Measurements from ENCODE around the gene LARP1.
"Not testable (repeated sequence)": the region's sequence is repeated elsewhere in the genome, so short reads cannot be mapped to it uniquely, and the experiment has no call there.

LARP1 gene

DNA sequence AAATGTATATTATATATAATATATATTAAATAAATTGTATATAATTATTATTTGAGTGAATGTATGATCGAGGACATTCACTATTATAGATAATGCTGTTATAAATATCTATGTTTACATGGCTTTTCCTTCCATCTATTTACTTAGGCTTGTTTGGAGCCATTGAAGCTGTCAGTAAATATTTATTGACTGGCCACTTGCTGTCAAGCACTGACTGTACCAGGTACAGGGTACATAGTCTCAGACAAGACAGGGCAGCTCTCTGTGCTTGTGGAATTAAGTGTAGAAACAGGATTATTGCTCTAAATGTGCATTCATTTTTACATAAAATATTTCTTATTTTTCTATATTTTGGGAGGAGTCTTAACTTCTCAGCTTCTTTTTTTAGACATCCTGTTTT, 78.9 kb downstream of the LARP1 start:
- H3K27me3 ChIP-seq (ENCODE audit: low read length) = no peaks in the 10 kb centered on the region
- H3K4me3 ChIP-seq (ENCODE audit: insufficient read depth, low read length, poor library complexity, severe bottlenecking) = no peak overlapping the region
- no peaks in the 10 kb centered on the region for H3K9me3 ChIP-seq (ENCODE audit: insufficient read depth, low read length)
- H3K9ac ChIP-seq (ENCODE audit: low read length) = no peak overlapping the region
- H3K79me2 ChIP-seq (ENCODE audit: insufficient read depth, low read length) = no peaks in the 10 kb centered on the region
- no peaks in the 10 kb centered on the region for H4K20me1 ChIP-seq (ENCODE audit: low read depth, low read length)
- 0 out of 2 replicates have a peak, but pooled peaks cover 2% of the 10 kb centered on the region for H3F3A ChIP-seq (ENCODE audit: insufficient read depth)
- H2AFZ ChIP-seq (ENCODE audit: low read depth, low read length, severe bottlenecking) = no peak overlapping the region
- H3K4me2 ChIP-seq (ENCODE audit: low read depth, low read length, poor library complexity, severe bottlenecking) = no peak overlapping the region
- peaks cover 5% of the 10 kb centered on the region; the same call in 1 of the 2 replicates for H3K36me3 ChIP-seq (ENCODE audit: low read length)
- H3K27ac ChIP-seq (ENCODE audit: low read depth, low read length) = no peak overlapping the region
- no peak for TF ChIP-seq EZH2phosphoT487 (conservative IDR thresholded peaks at IDR 0.05; ENCODE audit: low read length)
- TF ChIP-seq, protein P1, sequence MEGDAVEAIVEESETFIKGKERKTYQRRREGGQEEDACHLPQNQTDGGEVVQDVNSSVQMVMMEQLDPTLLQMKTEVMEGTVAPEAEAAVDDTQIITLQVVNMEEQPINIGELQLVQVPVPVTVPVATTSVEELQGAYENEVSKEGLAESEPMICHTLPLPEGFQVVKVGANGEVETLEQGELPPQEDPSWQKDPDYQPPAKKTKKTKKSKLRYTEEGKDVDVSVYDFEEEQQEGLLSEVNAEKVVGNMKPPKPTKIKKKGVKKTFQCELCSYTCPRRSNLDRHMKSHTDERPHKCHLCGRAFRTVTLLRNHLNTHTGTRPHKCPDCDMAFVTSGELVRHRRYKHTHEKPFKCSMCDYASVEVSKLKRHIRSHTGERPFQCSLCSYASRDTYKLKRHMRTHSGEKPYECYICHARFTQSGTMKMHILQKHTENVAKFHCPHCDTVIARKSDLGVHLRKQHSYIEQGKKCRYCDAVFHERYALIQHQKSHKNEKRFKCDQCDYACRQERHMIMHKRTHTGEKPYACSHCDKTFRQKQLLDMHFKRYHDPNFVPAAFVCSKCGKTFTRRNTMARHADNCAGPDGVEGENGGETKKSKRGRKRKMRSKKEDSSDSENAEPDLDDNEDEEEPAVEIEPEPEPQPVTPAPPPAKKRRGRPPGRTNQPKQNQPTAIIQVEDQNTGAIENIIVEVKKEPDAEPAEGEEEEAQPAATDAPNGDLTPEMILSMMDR (IDR thresholded peaks at IDR 0.05; ENCODE audit: insufficient read depth, low read length, poor library complexity, severe bottlenecking) = no peak
- no peaks in the 10 kb centered on the region for H3K9me2 ChIP-seq (replicated peaks; ENCODE audit: insufficient read depth, low read length)

DNA sequence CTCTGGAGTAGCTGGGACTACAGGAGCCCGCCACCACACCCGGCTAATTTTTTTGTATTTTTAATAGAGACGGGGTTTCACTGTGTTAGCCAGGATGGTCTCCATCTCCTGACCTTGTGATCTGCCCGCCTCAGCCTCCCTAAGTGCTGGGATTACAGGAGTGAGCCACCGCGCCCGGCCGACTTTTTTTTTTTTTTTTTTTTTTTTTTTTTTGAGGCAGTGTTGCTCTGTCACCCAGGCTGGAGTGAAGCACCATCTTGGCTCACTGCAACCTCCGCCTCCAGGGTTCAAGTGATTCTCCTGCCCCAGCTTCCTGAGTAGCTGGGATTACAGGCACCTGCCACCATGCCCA, 80.5 kb downstream of the LARP1 start:
- H3K9me2 ChIP-seq (replicated peaks; ENCODE audit: insufficient read depth, low read length); H3K9me3 ChIP-seq (ENCODE audit: insufficient read depth, low read length); H3K4me2 ChIP-seq (ENCODE audit: low read depth, low read length, poor library complexity, severe bottlenecking); H3F3A ChIP-seq (ENCODE audit: insufficient read depth); H3K4me3 ChIP-seq (ENCODE audit: insufficient read depth, low read length, poor library complexity, severe bottlenecking); H3K79me2 ChIP-seq (ENCODE audit: insufficient read depth, low read length); H2AFZ ChIP-seq (ENCODE audit: low read depth, low read length, severe bottlenecking); H3K9ac ChIP-seq (ENCODE audit: low read length); H3K36me3 ChIP-seq (ENCODE audit: low read length); H3K27ac ChIP-seq (ENCODE audit: low read depth, low read length); H3K27me3 ChIP-seq (ENCODE audit: low read length); H4K20me1 ChIP-seq (ENCODE audit: low read depth, low read length): not testable (repeated sequence)

DNA sequence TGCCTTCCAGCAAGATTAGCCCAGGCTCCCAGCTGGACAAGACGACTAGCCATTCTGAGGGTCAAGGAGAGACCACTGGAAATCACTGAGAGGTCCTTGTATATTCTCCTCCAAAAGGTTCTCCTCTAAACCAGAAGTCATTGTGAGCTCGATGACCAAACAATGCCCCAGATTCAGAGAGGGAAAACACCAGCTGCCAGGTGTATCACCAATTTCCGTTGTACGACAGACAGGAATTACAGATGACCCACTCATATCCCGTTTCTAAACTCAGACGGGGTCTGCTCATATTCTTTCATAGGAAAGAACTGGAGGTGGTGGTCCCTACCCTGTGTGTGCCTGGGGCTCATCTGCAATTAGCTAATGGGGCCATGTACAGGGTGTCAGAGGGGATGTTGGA, 81.0 kb downstream of the LARP1 start:
- no peak for TF ChIP-seq EZH2phosphoT487 (conservative IDR thresholded peaks at IDR 0.05; ENCODE audit: low read length)
- Histone ChIP-seq H3K36me3 (ENCODE audit: low read length) (peaks cover 5% of the 10 kb centered on the region; the same call in 1 of the 2 replicates), H3K27me3 (ENCODE audit: low read length) (no peaks in the 10 kb centered on the region), H3F3A (ENCODE audit: insufficient read depth) (0 out of 2 replicates have a peak, but pooled peaks cover 2% of the 10 kb centered on the region), H3K9me3 (ENCODE audit: insufficient read depth, low read length) (no peaks in the 10 kb centered on the region), H3K9me2 (replicated peaks; ENCODE audit: insufficient read depth, low read length) (no peaks in the 10 kb centered on the region), H3K4me3 (ENCODE audit: insufficient read depth, low read length, poor library complexity, severe bottlenecking) (no peak overlapping the region), H3K4me2 (ENCODE audit: low read depth, low read length, poor library complexity, severe bottlenecking) (no peak overlapping the region), H3K27ac (ENCODE audit: low read depth, low read length) (no peak overlapping the region), H4K20me1 (ENCODE audit: low read depth, low read length) (no peaks in the 10 kb centered on the region), H2AFZ (ENCODE audit: low read depth, low read length, severe bottlenecking) (no peak overlapping the region), H3K79me2 (ENCODE audit: insufficient read depth, low read length) (no peaks in the 10 kb centered on the region), H3K9ac (ENCODE audit: low read length) (no peak overlapping the region)

DNA sequence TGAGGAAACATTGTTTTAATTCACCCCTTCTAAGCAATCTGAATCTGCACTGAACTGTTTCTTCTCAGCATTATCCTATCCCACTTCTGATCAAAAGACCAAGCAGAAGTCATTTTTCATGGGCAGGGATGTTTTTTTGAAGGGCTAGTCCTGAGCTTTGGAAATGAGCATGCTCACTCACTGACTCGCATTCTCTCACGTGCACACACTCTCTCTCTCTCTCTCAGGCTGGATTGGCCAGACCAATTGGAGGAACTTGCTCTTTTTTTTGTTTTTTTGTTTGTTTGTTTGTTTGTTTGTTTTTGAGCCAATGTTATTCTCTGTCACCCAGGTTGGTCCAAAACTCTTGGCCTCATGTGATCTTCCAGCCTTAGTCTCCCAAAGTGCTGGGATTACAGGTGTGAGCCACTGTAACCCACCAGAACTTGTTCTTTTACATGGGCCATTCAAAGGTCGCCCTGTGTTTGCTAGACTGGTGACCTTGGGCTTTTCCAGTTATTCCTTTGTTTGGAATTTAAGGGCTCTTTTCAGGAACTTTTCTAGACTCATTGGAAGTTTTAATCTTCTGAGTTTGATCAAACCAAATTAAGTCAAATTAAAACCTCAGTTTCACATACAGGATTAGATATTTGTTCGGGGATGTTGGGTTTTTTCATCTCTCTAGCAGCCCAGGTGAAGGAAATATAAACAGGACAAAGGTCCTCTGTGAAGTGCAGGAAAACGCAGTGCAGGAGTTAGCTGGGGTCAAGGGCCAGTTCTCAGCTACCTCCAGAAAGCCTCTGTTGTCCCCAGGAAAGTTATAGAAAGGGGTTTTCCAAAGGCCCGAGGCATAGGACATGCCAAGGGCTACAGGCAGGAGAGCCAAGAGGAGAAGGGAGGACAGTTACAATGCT, 82.1 kb downstream of the LARP1 start:
- H3K9me3 ChIP-seq (ENCODE audit: insufficient read depth, low read length) = no peaks in the 10 kb centered on the region
- H3K27me3 ChIP-seq (ENCODE audit: low read length) = no peaks in the 10 kb centered on the region
- H3F3A ChIP-seq (ENCODE audit: insufficient read depth) = 0 out of 2 replicates have a peak, but pooled peaks cover 2% of the 10 kb centered on the region
- TF ChIP-seq EZH2phosphoT487 (conservative IDR thresholded peaks at IDR 0.05; ENCODE audit: low read length) = no peak
- TF ChIP-seq, protein P1 (IDR thresholded peaks at IDR 0.05; ENCODE audit: insufficient read depth, low read length, poor library complexity, severe bottlenecking) = no peak
- H3K79me2 ChIP-seq (ENCODE audit: insufficient read depth, low read length) = no peaks in the 10 kb centered on the region
- H3K27ac ChIP-seq (ENCODE audit: low read depth, low read length) = no peak overlapping the region
- no peak overlapping the region for H3K9ac ChIP-seq (ENCODE audit: low read length)
- H3K36me3 ChIP-seq (ENCODE audit: low read length) = no peaks in the 10 kb centered on the region
- H4K20me1 ChIP-seq (ENCODE audit: low read depth, low read length) = no peaks in the 10 kb centered on the region
- no peak overlapping the region for H3K4me2 ChIP-seq (ENCODE audit: low read depth, low read length, poor library complexity, severe bottlenecking)
- H3K4me3 ChIP-seq (ENCODE audit: insufficient read depth, low read length, poor library complexity, severe bottlenecking) = no peak overlapping the region
- no peaks in the 10 kb centered on the region for H3K9me2 ChIP-seq (replicated peaks; ENCODE audit: insufficient read depth, low read length)
- no peak overlapping the region for H2AFZ ChIP-seq (ENCODE audit: low read depth, low read length, severe bottlenecking)
